Stimulated activated CD4-positive, alpha-beta T cell treated with anti-CD3 and anti-CD28 coated beads, TNF-alpha, amount 100 ng/mL, for 48 hours (primary cell): ENCODE measurements around the gene AARS2.

Experiments used
- DNase-seq, 3 donors: peaks; one replicate each; pipeline ENCODE4 v3.0.0-alpha.2; 2020; ENCODE audit warnings: low read depth in 3 of 3

Gene AARS2

GRCh38 chr6:44301106-44301505, 12.0 kb downstream of the AARS2 start:
- DNase-seq: no peak

GRCh38 chr6:44300292-44300823, 12.8 kb downstream of the AARS2 start:
- DNase-seq: no peak

- no peak for DNase-seq
Measured at GRCh38 chr6:44298864-44299263, 14.3 kb downstream of the AARS2 start.

- no peak for DNase-seq
Measured at GRCh38 chr6:44298055-44298803, 14.9 kb downstream of the AARS2 start.

- DNase-seq: peak in 2 of 3 donors; percentile 18 to 50
Measured at GRCh38 chr6:44297063-44298038, 15.8 kb downstream of the AARS2 start.

GRCh38 chr6:44294832-44295791, 18.0 kb downstream of the AARS2 start:
- DNase-seq: no peak

- no peak for DNase-seq
Measured at GRCh38 chr6:44292661-44293365, 20.3 kb downstream of the AARS2 start.

- DNase-seq: no peak
Measured at GRCh38 chr6:44291841-44292240, 21.3 kb downstream of the AARS2 start.

GRCh38 chr6:44289726-44290260, 23.4 kb downstream of the AARS2 start:
- DNase-seq: no peak

- no peak for DNase-seq
Measured at GRCh38 chr6:44286747-44287146, 26.4 kb downstream of the AARS2 start.

- no peak for DNase-seq
Measured at GRCh38 chr6:44286285-44286565, 26.9 kb downstream of the AARS2 start.

GRCh38 chr6:44285552-44286284, 27.4 kb downstream of the AARS2 start:
- DNase-seq: no peak

GRCh38 chr6:44284867-44285266, 28.3 kb downstream of the AARS2 start:
- DNase-seq: no peak

GRCh38 chr6:44284121-44284520, 29.0 kb downstream of the AARS2 start:
- no peak for DNase-seq

GRCh38 chr6:44278774-44279697, 34.1 kb downstream of the AARS2 start:
- no peak for DNase-seq

GRCh38 chr6:44278315-44278714, 34.8 kb downstream of the AARS2 start:
- no peak for DNase-seq

GRCh38 chr6:44277763-44278162, 35.4 kb downstream of the AARS2 start:
- no peak for DNase-seq

GRCh38 chr6:44276667-44277640, 36.2 kb downstream of the AARS2 start:
- no peak for DNase-seq
